DMS153 treated with DMSO at 0.1 percent for 48 hours (cell line): Measurements from ENCODE around the gene TMEM125.

ENCODE experiments used
- DNase-seq: peaks from one replicate; lab custom pipeline; 2025; ENCODE audit not compliant: unreplicated experiment; lab: John Stamatoyannopoulos, UW

TMEM125 gene

DNA sequence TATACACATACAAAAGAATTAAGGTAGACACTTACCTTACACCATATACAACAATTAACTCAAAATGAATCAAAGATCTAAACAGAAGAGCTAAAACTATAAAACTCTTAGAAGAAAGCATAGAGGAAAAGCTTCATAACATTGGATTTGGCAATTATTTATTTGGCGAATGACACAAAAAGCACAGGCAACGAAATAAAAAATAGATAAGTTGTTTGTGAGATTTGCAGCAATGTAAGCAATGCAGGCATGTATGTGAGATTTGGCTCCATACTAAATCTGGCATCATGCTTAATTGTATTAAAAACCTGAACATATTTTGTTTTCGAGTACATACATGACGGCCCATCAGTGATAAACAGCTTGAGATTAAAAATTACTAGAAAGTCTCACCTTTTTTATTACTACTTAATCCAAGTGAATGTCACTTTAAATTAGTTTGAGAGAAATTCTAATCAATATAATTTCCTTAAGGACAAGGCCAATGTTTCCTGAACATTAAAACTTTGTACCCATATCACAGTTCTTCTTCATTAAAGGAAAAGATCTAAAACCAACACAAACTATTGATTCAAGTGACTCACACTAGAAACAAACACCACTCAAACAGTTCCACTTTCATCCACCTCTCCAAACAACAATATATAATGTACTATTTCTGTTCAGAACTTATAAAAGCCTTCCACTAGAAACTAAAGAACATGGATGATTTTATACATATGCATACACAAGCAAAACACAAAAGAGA lies 23.1 kb upstream of the TMEM125 start:
- DNase-seq = no peak

DNA sequence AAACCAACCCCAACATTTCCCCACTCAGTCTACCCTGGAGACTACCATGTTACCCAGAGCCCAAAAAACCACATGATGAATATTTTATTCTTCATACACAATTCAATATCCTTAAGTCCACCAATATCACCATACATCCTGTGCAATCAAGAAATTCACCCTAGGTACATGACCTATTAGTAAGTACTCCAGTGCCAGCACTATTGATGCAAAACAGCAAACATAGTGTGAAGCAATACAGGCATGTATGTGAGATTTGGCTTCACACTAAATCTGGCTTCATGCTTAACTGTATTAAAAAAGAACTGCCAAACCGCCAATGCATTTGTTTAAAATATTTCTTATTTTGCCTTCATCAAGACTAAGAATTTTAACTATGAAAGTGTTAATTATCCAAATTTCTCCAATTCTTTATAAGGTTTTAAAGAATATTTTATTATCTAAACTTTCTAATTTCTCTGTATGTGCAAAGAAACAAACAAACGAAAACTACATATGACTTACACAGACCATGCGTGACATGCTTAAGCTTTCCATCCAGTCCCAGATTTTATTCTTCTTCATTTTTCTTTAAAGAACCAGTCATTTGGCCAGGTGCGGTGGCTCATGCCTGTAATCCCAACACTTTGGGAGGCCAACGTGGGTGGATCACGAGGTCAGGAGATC lies 22.4 kb upstream of the TMEM125 start:
- DNase-seq = no peak

DNA sequence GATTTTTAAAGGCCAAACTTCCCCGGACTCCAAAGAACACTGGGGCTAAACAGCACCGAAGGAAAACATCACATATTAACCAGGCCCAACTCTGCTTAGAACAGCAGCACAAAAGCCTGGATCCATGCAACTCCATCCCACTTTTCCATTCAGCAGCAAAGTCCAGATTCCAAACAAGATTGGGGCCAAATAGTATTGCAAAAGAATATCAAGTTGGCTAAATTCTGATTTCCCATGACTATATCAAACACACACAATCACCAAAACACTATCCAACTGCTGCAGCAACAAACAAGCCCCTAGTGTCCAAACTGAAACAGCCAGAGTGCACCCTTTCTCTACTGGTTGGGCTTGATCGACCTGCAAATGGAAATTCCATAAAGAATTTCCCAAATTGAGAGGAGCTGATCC lies 19.4 kb upstream of the TMEM125 start:
- DNase-seq = no peak

DNA sequence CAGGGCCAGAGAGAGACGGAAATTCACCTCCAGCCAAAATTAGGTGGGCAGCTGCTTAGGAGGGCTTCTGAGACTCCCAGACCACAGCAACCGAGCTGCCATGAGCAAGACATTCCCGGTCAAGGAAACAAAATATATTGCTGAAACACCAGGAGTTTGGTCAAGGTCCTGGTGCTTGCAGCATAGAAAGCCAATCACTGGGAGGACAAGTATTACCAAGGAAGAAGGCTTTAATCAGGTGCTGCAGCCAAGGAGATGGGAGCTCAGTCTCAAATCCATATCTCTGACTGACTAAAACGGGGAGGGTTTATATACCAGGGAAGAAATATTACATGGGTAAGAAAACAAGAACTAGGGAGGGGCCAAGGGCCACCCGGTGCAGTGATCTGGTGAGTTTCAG lies 18.8 kb upstream of the TMEM125 start:
- DNase-seq = no peak

DNA sequence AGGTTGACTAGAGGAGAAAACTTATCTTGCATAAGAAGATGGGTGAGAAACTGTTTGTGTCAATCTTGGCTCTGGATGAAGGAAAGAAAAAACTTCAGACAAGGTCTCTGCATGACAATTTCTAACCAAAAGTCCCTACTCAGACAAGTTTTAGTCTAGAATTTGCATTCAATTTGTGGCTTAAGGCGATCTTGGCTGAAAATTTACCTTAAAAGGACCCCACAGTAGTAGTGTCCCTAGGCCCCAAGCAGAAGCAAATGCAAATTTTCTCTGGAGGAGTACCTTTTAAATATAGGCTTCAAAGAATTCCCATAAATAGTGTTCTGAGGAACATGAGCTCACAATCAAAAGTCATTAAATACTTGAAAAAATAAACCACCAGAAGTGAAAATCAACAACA lies 17.6 kb upstream of the TMEM125 start:
- no peak for DNase-seq

DNA sequence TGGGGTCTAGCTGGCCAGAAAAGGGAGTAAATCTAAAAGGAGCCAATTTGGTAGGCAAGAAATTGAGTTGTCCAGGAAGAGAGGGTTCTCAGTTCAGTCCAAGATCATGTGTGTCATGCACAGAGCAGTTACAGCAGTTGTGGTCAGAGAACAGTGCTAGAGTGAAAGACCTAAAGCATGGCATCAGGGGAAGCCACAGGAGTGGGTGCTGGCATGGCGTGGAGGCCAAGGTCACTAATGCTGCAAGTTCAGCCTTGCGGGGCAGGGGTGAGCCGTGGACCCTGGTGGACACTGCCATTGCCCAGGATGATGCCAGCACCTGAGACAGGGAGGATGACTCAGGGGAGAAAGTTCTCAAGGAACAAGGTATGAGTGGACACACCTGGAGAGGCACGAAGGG lies 16.6 kb upstream of the TMEM125 start:
- DNase-seq = no peak

GRCh38 chr1:43253876-43254275 lies 15.9 kb upstream of the TMEM125 start:
- DNase-seq = no peak

- DNase-seq = no peak
These were observed 14.2 kb upstream of the TMEM125 start for GRCh38 chr1:43255438-43256210.

DNA sequence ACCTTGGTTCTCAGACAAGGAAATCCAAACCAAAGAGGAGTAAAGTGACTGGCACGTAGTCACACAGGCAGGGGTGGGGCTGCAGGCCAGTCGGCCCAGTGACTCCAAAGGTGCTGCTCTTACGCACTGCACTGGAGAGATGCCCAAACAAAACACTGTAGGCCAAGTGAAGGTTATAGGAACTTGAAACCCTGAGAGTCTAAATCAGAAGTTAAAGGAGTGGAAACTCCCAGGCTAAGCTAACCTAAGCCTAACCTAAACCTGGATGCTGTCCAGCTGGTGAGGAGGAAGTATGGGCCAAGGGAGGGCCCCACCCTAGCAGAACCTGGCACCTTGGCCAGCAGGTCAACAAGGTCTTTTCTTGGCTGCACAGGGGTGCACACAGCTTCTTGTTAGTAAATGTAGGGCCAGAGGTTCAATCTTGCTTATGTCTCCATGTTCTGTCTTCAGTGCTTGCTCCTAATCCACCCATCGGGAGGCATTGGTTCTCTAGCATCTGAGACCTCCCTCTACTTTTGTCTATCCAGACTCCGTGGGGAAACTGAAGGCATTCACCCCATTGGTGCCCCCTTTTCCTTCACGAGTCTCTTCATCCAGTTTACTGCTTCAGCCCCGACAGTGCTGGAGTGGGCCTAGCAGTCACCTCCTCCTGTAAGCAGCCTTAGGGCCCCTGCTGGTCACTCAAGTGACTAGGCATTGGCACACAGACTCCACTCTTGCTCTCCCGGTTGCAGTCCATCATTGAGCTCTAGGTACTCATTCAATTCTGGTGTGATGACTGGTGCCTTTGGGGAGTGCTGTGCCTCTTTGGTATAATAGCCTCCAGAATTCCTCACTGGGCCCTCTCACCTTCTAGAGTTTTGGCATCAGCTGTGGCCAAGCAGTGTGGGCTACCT lies 12.9 kb upstream of the TMEM125 start:
- DNase-seq = no peak

DNA sequence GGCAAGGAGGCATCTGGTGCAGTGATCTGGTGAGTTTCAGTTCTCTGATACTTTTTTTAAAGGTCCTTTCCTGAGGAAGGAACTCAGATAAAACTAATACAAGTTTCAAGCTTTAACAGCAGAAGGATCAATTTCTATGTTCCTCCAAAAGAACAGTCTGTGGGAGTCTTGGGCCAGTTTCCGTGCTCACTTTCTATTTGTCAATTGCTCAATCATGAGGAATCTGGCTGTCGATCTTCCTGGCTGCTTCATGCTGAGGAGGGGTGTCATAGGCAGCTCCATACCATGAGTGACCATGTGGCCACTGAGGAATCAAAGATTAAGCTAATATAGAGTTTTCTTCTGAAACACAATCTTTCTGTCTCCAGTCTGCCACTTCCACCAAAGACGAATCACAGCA lies 11.4 kb upstream of the TMEM125 start:
- DNase-seq = no peak

DNA sequence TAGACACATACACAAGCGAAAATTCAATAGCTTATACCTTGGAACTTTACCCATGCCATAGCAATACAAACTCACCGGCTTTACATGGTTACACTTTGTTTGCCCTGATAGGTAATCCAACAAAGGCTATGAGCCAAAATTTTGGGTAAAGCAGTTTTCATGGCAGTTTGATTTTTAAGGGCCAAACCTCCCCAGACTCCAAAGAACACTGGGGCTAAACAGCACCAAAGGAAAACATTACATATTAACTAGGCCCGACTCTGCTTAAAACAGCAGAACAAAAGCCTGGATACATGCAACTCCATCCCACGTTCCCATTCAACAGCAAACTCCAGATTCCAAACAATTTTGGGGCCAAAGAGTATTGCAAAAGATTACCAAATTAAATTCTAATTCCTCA lies 4.4 kb upstream of the TMEM125 start:
- no peak for DNase-seq

DNA sequence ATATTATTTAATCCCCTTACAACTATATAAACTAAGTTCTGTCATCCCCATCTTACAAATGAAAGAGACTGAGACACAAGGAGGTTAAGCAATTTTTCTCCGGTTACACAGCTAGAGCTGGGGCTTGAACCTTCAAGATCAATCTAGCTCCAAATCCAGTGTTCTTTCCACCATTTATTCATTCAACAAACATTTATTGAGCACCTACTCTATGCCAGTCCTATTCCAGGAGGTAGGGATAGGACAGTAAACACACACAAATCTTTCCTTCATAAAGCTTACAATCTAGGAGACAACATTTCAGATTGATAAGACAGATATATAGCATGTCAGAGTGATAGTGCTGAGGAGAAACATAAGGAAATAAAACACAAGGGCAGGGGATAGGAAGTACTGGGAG lies 2.9 kb upstream of the TMEM125 start:
- DNase-seq = no peak

DNA sequence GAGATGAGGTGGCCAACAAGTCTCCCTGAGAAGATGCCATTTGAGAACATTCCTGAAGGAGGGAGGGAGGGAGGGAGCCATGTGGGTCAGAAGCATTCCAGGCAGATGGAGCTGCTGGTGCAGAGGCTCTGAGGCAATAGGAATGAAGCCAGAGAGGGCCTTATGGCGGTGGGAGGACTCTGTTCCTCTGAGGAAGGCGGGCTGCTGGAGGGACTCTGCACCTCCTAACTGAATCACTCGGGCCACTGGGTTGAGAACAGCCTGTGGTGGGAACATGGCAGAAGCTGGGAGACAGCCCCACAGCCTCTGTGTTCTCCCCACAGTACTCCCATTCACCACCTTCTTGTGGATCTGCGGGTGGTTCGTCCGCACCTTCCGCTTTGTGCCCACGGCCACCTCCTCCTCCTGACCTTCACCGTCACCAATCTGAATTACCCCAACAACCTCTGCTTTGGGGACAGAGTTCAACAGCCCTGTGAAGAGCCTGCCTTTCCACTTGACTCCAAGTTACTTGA lies 2.4 kb upstream of the TMEM125 start:
- DNase-seq = no peak

DNA sequence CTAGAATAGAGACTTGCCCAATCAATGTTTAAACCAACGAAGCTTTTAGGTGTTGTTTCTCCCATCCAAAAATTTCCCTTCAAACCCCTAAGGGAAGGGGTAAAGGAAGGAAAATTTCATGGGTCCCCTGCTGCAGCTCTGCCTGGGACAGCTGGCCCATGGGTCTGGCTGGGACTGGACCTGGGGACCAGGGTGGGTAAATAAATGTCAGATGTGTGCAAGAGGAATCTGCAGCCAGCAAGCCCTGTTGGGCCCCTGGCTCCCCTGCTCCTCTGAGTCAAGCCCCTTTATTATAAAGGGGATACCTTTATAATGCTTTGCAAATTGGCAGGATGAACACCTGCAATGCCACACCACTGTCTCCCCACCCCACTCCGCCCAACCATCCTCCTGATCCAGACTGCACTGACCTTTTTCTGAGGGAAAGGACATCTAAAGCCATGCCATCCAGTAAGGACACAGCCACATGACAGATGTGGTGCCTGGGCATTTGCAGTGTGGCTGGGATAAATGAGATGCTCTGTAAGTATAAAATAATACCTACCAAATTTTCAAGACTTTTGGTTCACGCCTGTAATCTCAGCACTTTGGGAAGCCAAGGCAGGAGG lies 1.9 kb upstream of the TMEM125 start:
- no peak for DNase-seq

- DNase-seq = peak; percentile 92
These were observed 775 bp downstream of the TMEM125 start for GRCh38 chr1:43270421-43271095.

DNA sequence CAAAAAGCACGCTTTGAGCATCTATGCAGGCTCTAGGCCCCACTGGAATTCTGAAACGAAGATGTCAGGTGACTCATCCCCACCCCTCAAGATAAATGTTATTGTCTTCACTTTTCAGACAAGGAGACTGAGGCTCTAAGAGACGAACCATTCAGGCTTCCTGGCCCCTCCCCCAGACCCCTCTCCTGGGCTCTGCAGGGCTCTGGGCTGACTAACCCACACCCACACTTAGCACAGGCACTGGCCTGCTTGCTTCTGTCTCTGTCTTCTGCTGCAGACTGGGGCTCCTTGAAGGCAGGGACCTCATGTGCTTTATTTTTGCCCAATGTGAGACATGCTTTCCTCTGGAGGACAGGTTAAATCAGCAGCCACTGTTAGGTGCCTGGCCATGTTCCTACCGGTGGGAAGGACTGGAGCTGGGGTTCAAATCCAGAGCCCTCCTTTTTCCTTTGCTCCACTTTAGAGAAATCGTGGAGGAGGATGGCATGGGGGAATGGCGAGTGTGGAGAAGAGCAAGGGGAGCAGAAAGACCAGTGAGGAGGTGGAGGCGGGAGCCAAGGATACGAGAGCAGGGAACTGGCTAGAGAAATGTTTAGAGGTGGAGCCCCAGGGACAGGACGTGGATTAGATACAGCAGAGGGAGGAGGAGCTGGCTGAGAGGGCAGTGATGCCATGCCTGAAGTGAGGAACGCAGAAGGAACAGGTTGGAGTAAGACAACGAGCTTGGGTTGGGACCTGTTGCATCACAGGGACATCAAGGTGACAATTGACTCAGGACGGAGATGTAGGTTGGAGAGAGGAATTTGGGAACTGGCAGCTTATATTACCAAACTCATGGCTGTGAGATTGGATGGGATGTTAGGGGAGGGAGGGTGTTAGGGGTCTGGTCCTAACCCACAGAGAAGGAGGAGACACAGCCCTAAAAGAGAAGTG lies 1.7 kb downstream of the TMEM125 start:
- DNase-seq = no peak

DNA sequence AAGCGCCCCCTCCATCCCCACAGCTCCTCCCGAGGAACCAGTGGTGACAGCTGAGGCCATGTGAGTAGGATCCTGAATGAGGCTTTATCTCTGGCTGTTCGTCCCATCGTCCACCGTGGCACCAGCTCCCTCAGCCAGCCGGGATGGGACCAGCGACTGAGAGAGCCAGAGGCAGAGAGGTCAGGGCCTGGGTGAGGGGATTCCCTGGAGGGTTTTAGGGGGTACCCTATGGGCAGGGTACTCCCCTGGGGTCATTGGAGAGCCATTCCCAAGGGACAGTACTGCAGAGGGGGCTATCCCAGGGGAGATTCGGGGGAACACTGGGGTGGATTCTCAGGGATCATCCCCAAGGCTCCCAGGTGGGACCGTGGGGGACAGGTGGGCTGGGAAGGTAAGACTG lies 2.4 kb downstream of the TMEM125 start:
- no peak for DNase-seq

DNA sequence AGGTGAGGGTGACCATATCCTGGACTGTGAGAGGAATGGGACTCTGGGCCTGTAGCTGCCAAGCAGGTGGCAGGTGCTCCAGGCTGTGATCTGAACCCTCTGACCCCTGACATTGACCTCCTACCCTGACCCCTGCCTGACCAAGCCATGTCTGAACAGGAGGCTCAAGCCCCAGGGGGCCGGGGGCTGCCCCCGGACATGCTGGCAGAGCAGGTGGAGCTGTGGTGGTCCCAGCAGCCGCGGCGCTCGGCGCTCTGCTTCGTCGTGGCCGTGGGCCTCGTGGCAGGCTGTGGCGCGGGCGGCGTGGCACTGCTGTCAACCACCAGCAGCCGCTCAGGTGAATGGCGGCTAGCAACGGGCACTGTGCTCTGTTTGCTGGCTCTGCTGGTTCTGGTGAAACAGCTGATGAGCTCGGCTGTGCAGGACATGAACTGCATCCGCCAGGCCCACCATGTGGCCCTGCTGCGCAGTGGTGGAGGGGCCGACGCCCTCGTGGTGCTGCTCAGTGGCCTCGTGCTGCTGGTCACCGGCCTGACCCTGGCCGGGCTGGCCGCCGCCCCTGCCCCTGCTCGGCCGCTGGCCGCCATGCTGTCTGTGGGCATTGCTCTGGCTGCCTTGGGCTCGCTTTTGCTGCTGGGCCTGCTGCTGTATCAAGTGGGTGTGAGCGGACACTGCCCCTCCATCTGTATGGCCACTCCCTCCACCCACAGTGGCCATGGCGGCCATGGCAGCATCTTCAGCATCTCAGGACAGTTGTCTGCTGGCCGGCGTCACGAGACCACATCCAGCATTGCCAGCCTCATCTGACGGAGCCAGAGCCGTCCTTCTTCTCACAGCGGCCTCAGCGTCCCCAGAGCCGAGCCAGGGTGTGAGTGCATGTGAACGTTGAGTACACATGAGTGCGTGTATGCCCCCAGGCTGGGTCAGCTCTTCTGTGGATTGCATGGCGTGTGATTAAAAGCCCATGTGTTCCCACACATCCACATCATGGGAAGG lies 3.1 kb downstream of the TMEM125 start:
- DNase-seq = no peak
